MM.1S (cell line): ENCODE measurements around the gene GRIA4.

Source experiments
- CTCF ChIP-seq: fragments of 300-600 bp; sonication (generic); IDR thresholded peaks from 2 replicates; pipeline ENCODE4 v1.5.1; 2016; ENCODE audit warnings: antibody characterized with exemption, low read length, mixed read lengths
- EZH2 ChIP-seq: fragments of 300-600 bp; sonication (generic); optimal IDR thresholded peaks from 2 replicates; pipeline ENCODE3; 2017; ENCODE audit warnings: low read depth, mild to moderate bottlenecking, antibody characterized with exemption, low read length, mixed read lengths

GRCh38 chr11:105619556-105619955 lies 9.7 kb downstream of the GRIA4 start:
- TF ChIP-seq CTCF (no peak), EZH2 (no peak)
